ENCODE results near the gene LMBRD2. TPM values are rescaled to one million over a fixed set of nuclear protein-coding genes. Genes with fewer than 3 reads are reported as not detected.
A peak's percentile ranks its signal among the peaks of the same experiment; 100 is the strongest.

LMBRD2 gene
- total RNA-seq, 1 experiment from 2014 or later = 6.4 TPM

GRCh38 chr5:36059571-36060419, 91.9 kb downstream of the LMBRD2 start:
- ChIA-PET CTCF (no interaction called here), POLR2A (ENCODE audit: low non-redundant PET) (interaction anchor here (0.6 kb wide), 1 partner anchor 9 kb away, joined by 4 read pairs; no protein-coding TSS in a partner anchor)
- H3K9me3 ChIP-seq (ENCODE audit: low read depth, low read length, poor library complexity, severe bottlenecking) = peaks cover 11% of the 10 kb centered on the region
- H3K4me3 ChIP-seq (ENCODE audit: low read depth, low read length, poor library complexity, severe bottlenecking) = peak overlapping the region; percentile 10
- peak; percentile 61 for DNase-seq (ENCODE audit: low spot score)
- peaks cover 56% of the 10 kb centered on the region for H3K4me1 ChIP-seq (ENCODE audit: insufficient read depth, low read length, poor library complexity, severe bottlenecking)
- no peak for TF ChIP-seq EZH2 (IDR thresholded peaks at IDR 0.05; ENCODE audit: borderline replicate concordance, low read depth, low read length, poor library complexity, severe bottlenecking)
- no TSS peak for BruUV-seq (replicated peaks)
- H3K27me3 ChIP-seq (replicated peaks; ENCODE audit: insufficient read depth, low read depth, low read length, poor library complexity) = no peaks in the 10 kb centered on the region
- H3K27ac ChIP-seq (ENCODE audit: low read depth, low read length, poor library complexity, severe bottlenecking) = peak overlapping the region; percentile 84
- peaks cover 75% of the 10 kb centered on the region for H3K36me3 ChIP-seq (ENCODE audit: insufficient read depth, low read length, poor library complexity, severe bottlenecking)
- intact Hi-C loops (cut with micrococcal nuclease; ENCODE audit: unreplicated experiment) = no loop called here

GRCh38 chr5:36058776-36059175, 92.9 kb downstream of the LMBRD2 start:
- CTCF ChIA-PET = no interaction called here
- H3K36me3 ChIP-seq (ENCODE audit: insufficient read depth, low read length, poor library complexity, severe bottlenecking) = peaks cover 75% of the 10 kb centered on the region
- no peak for TF ChIP-seq CTCF (conservative IDR thresholded peaks at IDR 0.05; ENCODE audit: low read depth, low read length)
- TF ChIP-seq EZH2 (IDR thresholded peaks at IDR 0.05; ENCODE audit: borderline replicate concordance, low read depth, low read length, poor library complexity, severe bottlenecking) = no peak
- no peak for DNase-seq (ENCODE audit: low spot score)
- no TSS peak for BruUV-seq (replicated peaks)
- peaks cover 11% of the 10 kb centered on the region for H3K9me3 ChIP-seq (ENCODE audit: low read depth, low read length, poor library complexity, severe bottlenecking)
- H3K4me1 ChIP-seq (ENCODE audit: insufficient read depth, low read length, poor library complexity, severe bottlenecking) = peaks cover 61% of the 10 kb centered on the region
- peak overlapping the region; percentile 84 for H3K27ac ChIP-seq (ENCODE audit: low read depth, low read length, poor library complexity, severe bottlenecking)
- H3K4me3 ChIP-seq (ENCODE audit: low read depth, low read length, poor library complexity, severe bottlenecking) = no peak overlapping the region
- intact Hi-C loops (cut with micrococcal nuclease; ENCODE audit: unreplicated experiment) = no loop called here
- H3K27me3 ChIP-seq (replicated peaks; ENCODE audit: insufficient read depth, low read depth, low read length, poor library complexity) = no peaks in the 10 kb centered on the region
- POLR2A ChIA-PET (ENCODE audit: low non-redundant PET) = interaction anchor here (0.6 kb wide), 1 partner anchor 10 kb away, joined by 4 read pairs; no protein-coding TSS in a partner anchor

- no peak for DNase-seq (ENCODE audit: low spot score)
- no peak overlapping the region for H3K4me3 ChIP-seq (ENCODE audit: low read depth, low read length, poor library complexity, severe bottlenecking)
- peaks cover under 1% of the 10 kb centered on the region for H3K9me3 ChIP-seq (ENCODE audit: low read depth, low read length, poor library complexity, severe bottlenecking)
- TF ChIP-seq EZH2 (IDR thresholded peaks at IDR 0.05; ENCODE audit: borderline replicate concordance, low read depth, low read length, poor library complexity, severe bottlenecking) = no peak
- no peak for TF ChIP-seq CTCF (conservative IDR thresholded peaks at IDR 0.05; ENCODE audit: low read depth, low read length)
- H3K27me3 ChIP-seq (replicated peaks; ENCODE audit: insufficient read depth, low read depth, low read length, poor library complexity) = no peaks in the 10 kb centered on the region
- BruUV-seq (replicated peaks) = no TSS peak
- peak overlapping the region; percentile 55 for H3K27ac ChIP-seq (ENCODE audit: low read depth, low read length, poor library complexity, severe bottlenecking)
- POLR2A ChIA-PET (ENCODE audit: low non-redundant PET) = no interaction called here
- intact Hi-C loops (cut with micrococcal nuclease; ENCODE audit: unreplicated experiment) = no loop called here
- H3K4me1 ChIP-seq (ENCODE audit: insufficient read depth, low read length, poor library complexity, severe bottlenecking) = peaks cover 61% of the 10 kb centered on the region
- peaks cover 74% of the 10 kb centered on the region for H3K36me3 ChIP-seq (ENCODE audit: insufficient read depth, low read length, poor library complexity, severe bottlenecking)
- CTCF ChIA-PET = no interaction called here
Observed at GRCh38 chr5:36057386-36057785, 94.3 kb downstream of the LMBRD2 start.
